ENCODE measurements around the gene HMBS. TPM values are rescaled to one million over a fixed set of nuclear protein-coding genes. Genes with fewer than 3 reads are reported as not detected.
"Not testable (repeated sequence)": the region's sequence is repeated elsewhere in the genome, so short reads cannot be mapped to it uniquely, and the experiment has no call there.

HMBS gene
- total RNA-seq, 1 experiment from 2014 or later, result 6.4 TPM

- Histone ChIP-seq H3K4me3 (peak overlapping the region; percentile 58), H3K36me3 (peaks cover 11% of the 10 kb centered on the region; the same call in 1 of the 2 replicates), H3K27ac (peak overlapping the region; percentile 98), H3K4me1 (replicated peaks) (peaks cover 13% of the 10 kb centered on the region), H3K27me3 (replicated peaks) (no peaks in the 10 kb centered on the region), H3K9me3 (replicated peaks) (no peaks in the 10 kb centered on the region)
- no peak for DNase-seq (ENCODE audit: low read depth in 1 of 2, low spot score in 2 of 2)
These were observed 16.5 kb downstream of the HMBS start for GRCh38 chr11:119100994-119101758.

GRCh38 chr11:119101759-119102423 lies 17.2 kb downstream of the HMBS start, which contains the start of gene DPAGT1:
Gene DPAGT1 (minus strand): TSS chr11:119101853. CDS start chr11:119101655, 198 bp downstream.
- Histone ChIP-seq H3K9me3 (replicated peaks) (no peaks in the 10 kb centered on the region), H3K36me3 (peaks cover 11% of the 10 kb centered on the region; the same call in 1 of the 2 replicates), H3K27me3 (replicated peaks) (no peaks in the 10 kb centered on the region), H3K27ac (peak within 1 kb of the TSS; percentile 98), H3K4me1 (replicated peaks) (peaks cover 19% of the 10 kb centered on the region), H3K4me3 (peak within 1 kb of the TSS; percentile 58)
- DNase-seq (ENCODE audit: low read depth in 1 of 2, low spot score in 2 of 2), result peak; percentile 87 to 90

GRCh38 chr11:119103161-119103664 lies 18.5 kb downstream of the HMBS start:
- not testable (repeated sequence) for H3K27ac ChIP-seq; H3K9me3 ChIP-seq (replicated peaks); H3K27me3 ChIP-seq (replicated peaks); DNase-seq (ENCODE audit: low read depth in 1 of 2, low spot score in 2 of 2); H3K36me3 ChIP-seq; H3K4me3 ChIP-seq
- peaks cover 25% of the 10 kb centered on the region for H3K4me1 ChIP-seq (replicated peaks)

GRCh38 chr11:119103793-119104192 lies 19.1 kb downstream of the HMBS start:
- Histone ChIP-seq H3K4me3 (no peak overlapping the region), H3K36me3 (no peaks in the 10 kb centered on the region; the same call in 1 of the 2 replicates), H3K27ac (no peak overlapping the region), H3K9me3 (replicated peaks) (no peaks in the 10 kb centered on the region), H3K4me1 (replicated peaks) (peaks cover 29% of the 10 kb centered on the region), H3K27me3 (replicated peaks) (no peaks in the 10 kb centered on the region)
- DNase-seq (ENCODE audit: low read depth in 1 of 2, low spot score in 2 of 2), result no peak

GRCh38 chr11:119106564-119107537 lies 22.2 kb downstream of the HMBS start, which contains the start of gene C2CD2L:
Gene C2CD2L (plus strand): TSS chr11:119107344. CDS start chr11:119107742, 398 bp downstream.
- H3K4me1 ChIP-seq (replicated peaks), result peaks cover 22% of the 10 kb centered on the region
- H3K27ac ChIP-seq, result peak within 1 kb of the TSS; percentile 41; the same call in 1 of the 2 replicates

GRCh38 chr11:119107538-119108145 lies 23.0 kb downstream of the HMBS start:
- H3K27ac ChIP-seq, result no peak overlapping the region

More at GRCh38 chr11:119106564-119107537, 22.2 kb downstream of the HMBS start, which contains the start of gene C2CD2L:
- Histone ChIP-seq H3K27me3 (replicated peaks) (no peaks in the 10 kb centered on the region), H3K4me3 (peak within 1 kb of the TSS; percentile 76), H3K36me3 (no peaks in the 10 kb centered on the region; the same call in 1 of the 2 replicates), H3K9me3 (replicated peaks) (no peaks in the 10 kb centered on the region)
- DNase-seq (ENCODE audit: low read depth in 1 of 2, low spot score in 2 of 2), result peak; percentile 68 to 77

GRCh38 chr11:119108146-119108856 lies 23.6 kb downstream of the HMBS start:
- H3K4me1 ChIP-seq (replicated peaks), result peaks cover 16% of the 10 kb centered on the region
- peak in 1 of 2 experiments; percentile 26 for DNase-seq (ENCODE audit: low read depth in 1 of 2, low spot score in 2 of 2)
- H3K9me3 ChIP-seq (replicated peaks), result no peaks in the 10 kb centered on the region
- H3K4me3 ChIP-seq, result peak overlapping the region; percentile 76
- H3K27ac ChIP-seq, result no peak overlapping the region
- no peaks in the 10 kb centered on the region for H3K27me3 ChIP-seq (replicated peaks)
- no peaks in the 10 kb centered on the region; the same call in 1 of the 2 replicates for H3K36me3 ChIP-seq

More at GRCh38 chr11:119107538-119108145, 23.0 kb downstream of the HMBS start:
- Histone ChIP-seq H3K4me1 (replicated peaks) (peaks cover 22% of the 10 kb centered on the region), H3K4me3 (peak overlapping the region; percentile 76), H3K27me3 (replicated peaks) (no peaks in the 10 kb centered on the region), H3K36me3 (no peaks in the 10 kb centered on the region; the same call in 1 of the 2 replicates), H3K9me3 (replicated peaks) (no peaks in the 10 kb centered on the region)
- peak in 1 of 2 experiments; percentile 21 for DNase-seq (ENCODE audit: low read depth in 1 of 2, low spot score in 2 of 2)

GRCh38 chr11:119108857-119109221 lies 24.2 kb downstream of the HMBS start:
- Histone ChIP-seq H3K27ac (no peak overlapping the region), H3K9me3 (replicated peaks) (no peaks in the 10 kb centered on the region), H3K27me3 (replicated peaks) (no peaks in the 10 kb centered on the region), H3K36me3 (no peaks in the 10 kb centered on the region; the same call in 1 of the 2 replicates), H3K4me3 (no peak overlapping the region), H3K4me1 (replicated peaks) (peaks cover 15% of the 10 kb centered on the region)
- no peak for DNase-seq (ENCODE audit: low read depth in 1 of 2, low spot score in 2 of 2)

- H3K27me3 ChIP-seq (replicated peaks), result no peaks in the 10 kb centered on the region
These were observed 25.2 kb downstream of the HMBS start for GRCh38 chr11:119109843-119110242.

GRCh38 chr11:119110439-119110838 lies 25.8 kb downstream of the HMBS start:
- Histone ChIP-seq H3K36me3 (no peaks in the 10 kb centered on the region; the same call in 1 of the 2 replicates), H3K27me3 (replicated peaks) (no peaks in the 10 kb centered on the region), H3K4me1 (replicated peaks) (peaks cover 15% of the 10 kb centered on the region), H3K9me3 (replicated peaks) (no peaks in the 10 kb centered on the region), H3K4me3 (no peak overlapping the region), H3K27ac (no peak overlapping the region)
- no peak for DNase-seq (ENCODE audit: low read depth in 1 of 2, low spot score in 2 of 2)

More at GRCh38 chr11:119109843-119110242, 25.2 kb downstream of the HMBS start:
- Histone ChIP-seq H3K9me3 (replicated peaks) (no peaks in the 10 kb centered on the region), H3K4me1 (replicated peaks) (peaks cover 15% of the 10 kb centered on the region), H3K36me3 (no peaks in the 10 kb centered on the region; the same call in 1 of the 2 replicates), H3K4me3 (no peak overlapping the region), H3K27ac (no peak overlapping the region)
- DNase-seq (ENCODE audit: low read depth in 1 of 2, low spot score in 2 of 2), result no peak

GRCh38 chr11:119111361-119111925 lies 26.8 kb downstream of the HMBS start:
- DNase-seq (ENCODE audit: low read depth in 1 of 2, low spot score in 2 of 2), result no peak
- no peak overlapping the region for H3K4me3 ChIP-seq
- no peak overlapping the region for H3K27ac ChIP-seq
- H3K4me1 ChIP-seq (replicated peaks), result peaks cover 14% of the 10 kb centered on the region
- H3K36me3 ChIP-seq, result no peaks in the 10 kb centered on the region; the same call in 1 of the 2 replicates
- no peaks in the 10 kb centered on the region for H3K27me3 ChIP-seq (replicated peaks)
- no peaks in the 10 kb centered on the region for H3K9me3 ChIP-seq (replicated peaks)

All from SJSA1 (cell line).